WTC11 (cell line): ENCODE results near the gene DNAJC21.

Source experiments
- SP1 ChIP-seq: sonication (generic); formaldehyde crosslinking; conservative IDR thresholded peaks from 2 replicates; pipeline ENCODE4 v1.8.1; 2022; ENCODE audit warnings: missing genetic modification reagents
- TEAD4 ChIP-seq: sonication (generic); formaldehyde crosslinking; IDR thresholded peaks from 2 replicates; pipeline ENCODE4 v1.8.0; 2022; ENCODE audit warnings: mild to moderate bottlenecking, missing genetic modification reagents
- ZNF232 ChIP-seq: sonication (generic); formaldehyde crosslinking; IDR thresholded peaks from 2 replicates; pipeline ENCODE4 v1.8.0; 2022; ENCODE audit warnings: mild to moderate bottlenecking, missing genetic modification reagents
- TF ChIP-seq, protein P1 (sequence below): sonication (generic); formaldehyde crosslinking; IDR thresholded peaks from 2 replicates; pipeline ENCODE4 v1.8.0; 2023; ENCODE audit warnings: missing genetic modification reagents
- TF ChIP-seq, protein P2 (sequence below): fragments of 200-600 bp; IDR thresholded peaks from 2 replicates; pipeline ENCODE4 v1.8.0; 2022; ENCODE audit warnings: antibody characterized with exemption

DNA sequence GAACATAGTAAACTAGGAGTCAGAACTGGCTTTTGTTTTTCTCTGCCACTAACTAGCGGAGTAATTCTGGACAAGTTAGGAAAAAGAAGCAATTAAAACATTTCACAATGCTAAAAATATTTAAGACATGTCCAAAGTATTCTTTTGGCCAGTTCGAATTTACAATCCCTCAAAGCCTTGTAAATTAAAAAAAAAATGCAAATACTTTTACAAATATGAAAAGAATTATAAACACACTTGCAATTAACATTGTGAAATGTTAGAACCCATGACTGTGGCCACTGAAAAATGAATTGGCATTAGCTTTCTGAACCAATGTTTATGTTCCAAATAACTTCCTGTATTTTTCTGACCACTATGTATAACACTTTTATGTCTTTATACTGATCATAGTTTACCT, 16.3 kb upstream of the DNAJC21 start:
- no peak for TF ChIP-seq TEAD4 (CRISPR knock-in tag)
- TF ChIP-seq, protein P1, sequence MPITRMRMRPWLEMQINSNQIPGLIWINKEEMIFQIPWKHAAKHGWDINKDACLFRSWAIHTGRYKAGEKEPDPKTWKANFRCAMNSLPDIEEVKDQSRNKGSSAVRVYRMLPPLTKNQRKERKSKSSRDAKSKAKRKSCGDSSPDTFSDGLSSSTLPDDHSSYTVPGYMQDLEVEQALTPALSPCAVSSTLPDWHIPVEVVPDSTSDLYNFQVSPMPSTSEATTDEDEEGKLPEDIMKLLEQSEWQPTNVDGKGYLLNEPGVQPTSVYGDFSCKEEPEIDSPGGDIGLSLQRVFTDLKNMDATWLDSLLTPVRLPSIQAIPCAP (CRISPR knock-in tag), result no peak
- TF ChIP-seq, protein P2, sequence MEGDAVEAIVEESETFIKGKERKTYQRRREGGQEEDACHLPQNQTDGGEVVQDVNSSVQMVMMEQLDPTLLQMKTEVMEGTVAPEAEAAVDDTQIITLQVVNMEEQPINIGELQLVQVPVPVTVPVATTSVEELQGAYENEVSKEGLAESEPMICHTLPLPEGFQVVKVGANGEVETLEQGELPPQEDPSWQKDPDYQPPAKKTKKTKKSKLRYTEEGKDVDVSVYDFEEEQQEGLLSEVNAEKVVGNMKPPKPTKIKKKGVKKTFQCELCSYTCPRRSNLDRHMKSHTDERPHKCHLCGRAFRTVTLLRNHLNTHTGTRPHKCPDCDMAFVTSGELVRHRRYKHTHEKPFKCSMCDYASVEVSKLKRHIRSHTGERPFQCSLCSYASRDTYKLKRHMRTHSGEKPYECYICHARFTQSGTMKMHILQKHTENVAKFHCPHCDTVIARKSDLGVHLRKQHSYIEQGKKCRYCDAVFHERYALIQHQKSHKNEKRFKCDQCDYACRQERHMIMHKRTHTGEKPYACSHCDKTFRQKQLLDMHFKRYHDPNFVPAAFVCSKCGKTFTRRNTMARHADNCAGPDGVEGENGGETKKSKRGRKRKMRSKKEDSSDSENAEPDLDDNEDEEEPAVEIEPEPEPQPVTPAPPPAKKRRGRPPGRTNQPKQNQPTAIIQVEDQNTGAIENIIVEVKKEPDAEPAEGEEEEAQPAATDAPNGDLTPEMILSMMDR, result no peak
- no peak for TF ChIP-seq ZNF232
- no peak for TF ChIP-seq SP1 (CRISPR knock-in tag)
